GM20431 (cell line): ENCODE results near the gene DSP.

ENCODE experiments used
- in situ Hi-C: fragments of 300-500 bp; cut with MseI, MboI; formaldehyde crosslinking; loops from one replicate; pipeline ENCODE4 v1.15.0; 2020; ENCODE audit warnings: low sequenced_read_pairs; ENCODE audit not compliant: unreplicated experiment

DSP gene

GRCh38 chr6:7535498-7535897 lies 6.0 kb upstream of the DSP start:
- in situ Hi-C loops = no loop called here

- in situ Hi-C loops = no loop called here
Observed at GRCh38 chr6:7537565-7538174, 3.8 kb upstream of the DSP start.

GRCh38 chr6:7538484-7538883 lies 3.0 kb upstream of the DSP start:
- in situ Hi-C loops = no loop called here

GRCh38 chr6:7540595-7540994 lies 876 bp upstream of the DSP start:
- in situ Hi-C loops = no loop called here

- in situ Hi-C loops = no loop called here
Observed at GRCh38 chr6:7542065-7542873, 798 bp downstream of the DSP start.

GRCh38 chr6:7542874-7543624 lies 1.6 kb downstream of the DSP start:
- in situ Hi-C loops = no loop called here

GRCh38 chr6:7543789-7544424 lies 2.4 kb downstream of the DSP start:
- in situ Hi-C loops = no loop called here

GRCh38 chr6:7544597-7544996 lies 3.1 kb downstream of the DSP start:
- in situ Hi-C loops = no loop called here

- in situ Hi-C loops = no loop called here
Observed at GRCh38 chr6:7545316-7546019, 4.0 kb downstream of the DSP start.

- in situ Hi-C loops = no loop called here
Observed at GRCh38 chr6:7546020-7546369, 4.5 kb downstream of the DSP start.

- in situ Hi-C loops = no loop called here
Observed at GRCh38 chr6:7546383-7546782, 4.9 kb downstream of the DSP start.

- in situ Hi-C loops = no loop called here
Observed at GRCh38 chr6:7546896-7547295, 5.4 kb downstream of the DSP start.

- in situ Hi-C loops = no loop called here
Observed at GRCh38 chr6:7547315-7547714, 5.8 kb downstream of the DSP start.

- in situ Hi-C loops = no loop called here
Observed at GRCh38 chr6:7550433-7550801, 8.9 kb downstream of the DSP start.

- in situ Hi-C loops = no loop called here
Observed at GRCh38 chr6:7554533-7555275, 13.2 kb downstream of the DSP start.

- in situ Hi-C loops = no loop called here
Observed at GRCh38 chr6:7555671-7556070, 14.2 kb downstream of the DSP start.

GRCh38 chr6:7556394-7557106 lies 15.1 kb downstream of the DSP start:
- in situ Hi-C loops = no loop called here

GRCh38 chr6:7557652-7558051 lies 16.2 kb downstream of the DSP start:
- in situ Hi-C loops = no loop called here

GRCh38 chr6:7558781-7559180 lies 17.3 kb downstream of the DSP start:
- in situ Hi-C loops = no loop called here
